Measurements from ENCODE around the gene OR51T1.

OR51T1 gene

GRCh38 chr11:4926608-4927007 lies 44.9 kb downstream of the OR51T1 start:
- no peak for DNase-seq (ENCODE audit: low read depth in 2 of 2)

All from stimulated activated CD8-positive, alpha-beta memory T cell treated with anti-CD3 and anti-CD28 coated beads, Interleukin-2, amount 100 ng/mL, for 1 hour (primary cell).